Measurements from ENCODE around the gene ENPP6.
"Not testable (repeated sequence)": the region's sequence is repeated elsewhere in the genome, so short reads cannot be mapped to it uniquely, and the experiment has no call there.

The ENPP6 gene

GRCh38 chr4:184146951-184147350 is 70.7 kb downstream of the ENPP6 start:
- DNase-seq: no peak

DNA sequence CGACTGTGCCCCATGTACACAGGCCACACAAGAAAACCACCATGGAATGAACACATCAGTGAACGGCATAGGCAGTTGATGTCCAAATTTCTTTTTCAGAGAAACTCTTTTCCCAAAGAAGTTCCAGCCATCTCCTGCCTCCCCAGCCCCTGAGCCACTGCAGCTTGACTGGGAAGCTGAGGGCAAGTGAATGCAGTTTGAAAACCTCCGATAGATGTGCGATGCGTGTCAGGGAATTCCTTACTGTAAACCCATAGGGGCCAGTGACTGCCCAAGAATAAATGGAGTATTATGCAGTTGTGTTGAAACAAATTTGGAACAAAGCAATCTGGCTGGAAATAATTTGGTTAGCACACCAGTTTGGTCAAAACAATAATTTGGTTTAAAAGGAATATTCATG is 72.1 kb downstream of the ENPP6 start:
- DNase-seq: no peak

GRCh38 chr4:184143770-184144564 is 73.7 kb downstream of the ENPP6 start:
- no peak for DNase-seq

DNA sequence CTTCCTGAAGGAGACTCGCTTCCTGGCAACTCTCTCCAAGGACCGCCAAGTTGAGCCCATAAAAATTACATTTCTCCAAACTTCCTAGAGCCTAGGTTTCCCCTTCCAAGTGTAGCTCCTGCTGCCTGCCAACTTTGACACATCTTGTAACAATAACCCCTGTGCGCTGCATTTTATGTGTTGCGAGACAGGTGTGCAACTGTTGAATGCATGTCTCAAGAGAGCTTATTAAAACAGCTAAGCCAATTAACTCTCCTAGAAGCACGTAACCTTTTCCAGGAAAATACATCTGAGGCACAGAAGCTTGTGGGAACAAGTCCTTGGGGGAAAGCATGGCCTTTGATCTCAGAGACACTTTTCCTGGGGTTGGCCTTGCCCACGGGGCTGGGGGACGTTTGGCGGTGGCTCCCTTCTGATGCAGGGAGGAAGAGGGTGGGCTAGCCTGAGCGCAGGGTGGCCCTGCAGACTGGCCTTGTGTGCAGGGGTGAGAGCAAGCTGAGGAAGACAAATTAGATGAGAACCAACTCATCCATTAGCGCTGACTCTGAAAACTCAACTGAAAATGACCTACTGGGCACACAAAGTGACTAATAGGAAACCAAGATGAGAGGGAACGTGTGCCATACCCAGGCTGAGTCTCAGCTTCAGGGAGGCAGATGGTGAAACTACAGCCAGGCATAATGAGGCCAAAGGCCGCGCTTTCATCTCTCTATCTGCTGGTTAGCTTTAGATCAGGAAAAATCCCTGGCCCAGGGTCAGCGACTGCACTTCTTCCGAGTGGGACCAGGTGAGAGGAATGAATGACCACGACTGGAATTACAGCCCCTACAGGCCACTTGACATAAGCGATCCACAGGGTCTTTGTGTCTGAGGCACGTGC is 75.3 kb downstream of the ENPP6 start:
- DNase-seq: no peak

DNA sequence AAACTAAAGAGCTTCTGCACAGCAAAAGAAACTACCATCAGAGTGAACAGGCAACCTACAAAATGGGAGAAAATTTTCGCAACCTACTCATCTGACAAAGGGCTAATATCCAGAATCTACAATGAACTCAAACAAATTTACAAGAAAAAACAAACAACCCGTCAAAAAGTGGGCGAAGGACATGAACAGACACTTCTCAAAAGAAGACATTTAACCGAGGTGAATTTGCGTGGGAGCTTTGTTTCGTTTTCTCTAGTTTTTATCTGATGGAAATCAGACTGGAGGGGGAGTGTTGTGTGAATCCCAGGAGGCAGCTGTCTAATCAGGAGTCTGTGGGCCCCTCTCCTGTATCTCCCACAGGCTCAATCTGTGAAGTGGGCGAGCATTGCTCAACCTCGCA is 76.8 kb downstream of the ENPP6 start:
- DNase-seq: not testable (repeated sequence)

DNA sequence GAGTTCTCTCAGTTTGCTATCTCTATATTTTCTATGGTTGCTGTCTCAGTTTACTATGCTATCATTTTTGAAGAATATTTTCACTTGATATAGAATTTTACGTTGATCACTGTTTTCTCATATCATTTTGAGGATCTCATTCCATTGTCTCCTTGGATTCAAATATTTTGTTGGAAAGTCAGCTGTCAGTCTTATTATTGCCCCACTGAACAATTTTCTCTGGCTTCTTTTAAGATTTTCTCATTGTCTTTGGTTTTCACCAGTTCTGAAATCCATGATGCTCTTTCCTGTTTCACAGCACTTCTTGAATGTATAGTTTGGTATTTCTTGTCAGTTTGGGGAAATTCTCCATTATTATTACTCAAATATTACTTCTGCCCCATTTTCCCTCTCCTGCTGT is 81.1 kb downstream of the ENPP6 start:
- DNase-seq: no peak

DNA sequence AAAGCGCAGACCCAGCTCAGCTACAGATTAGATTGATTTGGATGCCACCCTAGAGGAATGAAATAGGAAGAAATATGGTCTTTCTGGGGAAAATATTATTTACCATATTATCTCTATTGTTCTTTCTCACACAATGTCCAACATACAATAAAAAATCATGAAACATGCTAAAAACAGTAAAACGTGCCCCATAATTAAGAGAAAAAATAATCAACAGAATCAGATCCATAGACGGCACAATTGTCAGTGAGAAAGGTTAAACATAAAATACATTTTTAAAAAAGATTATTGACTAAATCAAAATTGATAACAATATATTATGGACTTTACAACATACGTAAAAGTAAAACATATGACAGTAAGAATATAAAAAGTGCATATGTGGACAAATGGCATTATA is 90.9 kb downstream of the ENPP6 start:
- no peak for DNase-seq

GRCh38 chr4:184122631-184123408 is 94.9 kb downstream of the ENPP6 start:
- no peak for DNase-seq

DNA sequence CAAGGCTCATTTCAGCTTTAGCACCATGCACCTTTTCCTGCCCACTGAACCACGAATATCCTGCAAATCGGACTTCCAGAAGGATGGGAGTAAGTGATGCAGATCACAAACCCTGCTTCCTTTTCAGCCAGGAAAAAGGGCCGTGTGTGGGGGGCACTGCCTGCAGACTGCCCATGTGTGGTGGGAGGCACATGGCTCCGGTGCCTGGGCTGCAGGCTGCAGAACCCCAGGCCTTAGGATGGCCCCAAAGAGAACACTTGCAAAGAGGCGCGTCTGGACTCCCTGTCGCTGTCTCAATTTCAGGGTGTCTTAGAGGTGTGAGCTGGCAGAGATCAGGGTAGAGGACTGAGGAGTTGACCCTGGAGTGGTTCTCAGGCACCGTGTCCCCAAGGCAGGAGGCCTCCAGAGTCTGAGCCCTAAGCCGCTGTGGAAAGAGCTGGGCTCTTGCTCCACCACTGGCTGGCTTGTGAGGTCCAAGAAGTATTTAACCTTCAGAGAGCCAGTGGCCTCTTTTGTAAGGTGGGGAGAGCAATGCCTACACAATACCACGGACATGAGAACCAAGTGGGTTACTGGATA is 97.0 kb downstream of the ENPP6 start:
- DNase-seq: no peak

- no peak for DNase-seq
These were observed 99.9 kb downstream of the ENPP6 start for GRCh38 chr4:184117662-184118199.

DNA sequence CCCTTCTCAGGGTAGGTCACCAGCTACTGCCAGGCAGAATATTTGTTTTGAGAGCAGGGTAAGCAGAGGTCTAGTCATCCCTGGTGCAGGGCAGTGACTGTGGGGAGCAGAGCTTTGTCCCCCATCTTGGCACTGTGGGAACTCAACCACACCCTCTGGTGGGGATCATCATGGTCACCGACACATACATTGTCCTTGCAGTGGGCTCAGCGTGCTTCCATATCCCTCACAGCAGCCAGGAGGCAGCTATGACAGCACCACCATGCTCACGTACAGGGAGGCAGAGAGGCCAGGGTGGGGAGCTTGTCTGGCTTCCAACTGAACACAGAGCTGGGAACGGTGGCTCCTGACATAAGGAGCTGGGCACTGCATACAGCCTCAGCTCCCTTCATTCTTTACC is 102.3 kb downstream of the ENPP6 start:
- DNase-seq: no peak

DNA sequence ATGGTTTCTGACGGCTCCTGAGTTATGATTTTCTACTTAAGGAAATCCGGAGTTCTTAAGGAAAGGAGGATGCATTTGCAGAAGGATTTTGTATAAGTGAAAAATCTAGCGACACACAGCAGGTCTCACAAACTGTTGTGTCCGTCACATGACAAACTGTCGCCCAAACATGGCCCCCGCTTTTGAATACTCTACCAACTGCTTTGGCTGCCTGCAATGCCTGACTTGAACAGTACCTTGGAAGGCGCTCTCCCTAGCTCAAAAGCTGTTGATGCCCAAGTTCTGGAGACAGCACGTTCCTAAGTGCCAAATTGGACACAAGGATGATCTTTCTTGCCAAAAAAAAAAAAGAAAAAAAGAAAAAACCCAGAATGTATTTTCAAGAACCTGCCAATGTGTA is 103.2 kb downstream of the ENPP6 start:
- DNase-seq: no peak

GRCh38 chr4:184112006-184112550 is 105.6 kb downstream of the ENPP6 start:
- no peak for DNase-seq

- no peak for DNase-seq
These were observed 106.3 kb downstream of the ENPP6 start for GRCh38 chr4:184111233-184111832.

GRCh38 chr4:184110452-184111224 is 107.0 kb downstream of the ENPP6 start:
- DNase-seq: no peak

- DNase-seq: no peak
These were observed 109.6 kb downstream of the ENPP6 start for GRCh38 chr4:184108006-184108501.

- DNase-seq: no peak
These were observed 113.1 kb downstream of the ENPP6 start for GRCh38 chr4:184104419-184105101.

DNA sequence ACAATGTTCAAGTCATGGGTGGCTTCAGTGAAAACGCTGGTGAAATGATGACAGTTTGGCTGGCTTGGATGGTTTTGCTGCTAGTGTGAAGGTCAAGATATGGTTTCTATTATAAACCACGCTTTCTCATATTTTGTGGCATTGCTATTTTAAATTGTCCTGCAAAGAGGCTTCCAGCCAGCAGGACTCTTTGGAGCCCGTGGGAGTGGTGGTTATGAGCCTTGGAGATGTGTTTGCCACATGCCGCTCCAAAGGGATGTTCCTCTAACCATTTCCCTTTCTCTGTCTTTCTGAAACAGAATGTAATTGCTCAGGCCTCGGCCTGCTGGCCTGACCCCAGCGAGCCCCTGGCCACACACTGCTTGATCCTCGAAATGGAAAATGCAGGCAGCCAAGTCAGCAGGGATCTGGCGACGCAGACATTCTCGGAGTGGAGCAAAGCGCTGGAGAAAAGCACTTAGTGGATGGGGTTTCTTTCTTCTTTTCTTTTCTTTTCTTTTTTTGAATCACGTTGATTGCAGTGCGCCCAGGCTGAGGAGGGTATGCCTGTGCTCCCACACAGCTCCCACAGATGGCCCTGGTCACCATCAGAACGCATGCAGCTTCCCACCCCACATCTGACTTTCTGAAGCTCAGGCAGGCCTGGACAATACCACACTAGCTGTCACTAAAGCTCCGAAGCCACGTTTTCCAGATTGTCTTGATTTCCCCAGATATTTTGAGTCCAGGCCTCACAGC is 114.0 kb downstream of the ENPP6 start:
- DNase-seq: no peak

- no peak for DNase-seq
These were observed 114.7 kb downstream of the ENPP6 start for GRCh38 chr4:184102927-184103326.

GRCh38 chr4:184102488-184102887 is 115.2 kb downstream of the ENPP6 start:
- DNase-seq: no peak
